ENCODE results near the gene LHX6. TPM values are rescaled to one million over a fixed set of nuclear protein-coding genes. Genes with fewer than 3 reads are reported as not detected.

Gene LHX6
- total and polyA plus RNA-seq, 2 of the 13 experiments (the other 11 are each of a cell fraction or from before 2014, with no cell fraction given): 1.1 to 1.3 TPM

DNA sequence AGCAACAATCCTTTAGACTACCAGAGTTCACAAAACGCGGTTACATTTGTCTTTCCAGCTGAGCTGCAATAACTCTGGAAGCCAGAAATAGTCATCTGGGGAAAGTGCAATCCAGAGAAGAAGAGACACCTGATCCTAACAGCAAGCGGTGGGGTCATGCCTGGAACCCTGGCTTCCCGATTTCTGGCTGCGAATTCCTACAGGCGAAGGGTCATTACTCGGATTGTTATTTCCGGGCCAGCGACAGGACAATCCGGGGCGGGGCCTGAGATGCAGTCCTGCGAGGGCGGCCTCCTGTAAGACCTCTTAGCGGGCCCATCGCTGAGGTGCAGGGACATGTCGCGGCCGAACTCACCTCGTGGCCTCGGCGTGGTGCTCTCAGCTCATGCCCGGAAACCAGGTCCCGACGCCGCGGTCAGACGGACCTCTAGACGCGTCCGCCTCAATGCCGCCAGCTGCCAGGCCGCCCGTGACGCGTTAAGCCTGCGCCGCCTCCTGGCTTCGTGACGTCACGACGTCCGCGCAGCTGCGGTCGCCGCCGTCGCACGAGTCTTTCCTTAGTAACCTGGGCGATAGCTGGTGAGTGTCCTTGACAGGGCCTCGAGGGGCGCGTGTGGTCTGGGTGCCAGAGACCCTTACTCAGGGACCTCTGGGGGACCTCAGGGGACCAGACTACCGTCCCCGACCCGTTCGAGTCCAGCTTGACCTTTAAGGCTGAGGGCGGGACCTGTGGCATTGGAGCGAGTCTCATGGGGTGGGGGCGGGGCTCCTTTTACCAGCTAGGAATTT lies 35.8 kb upstream of the LHX6 start, which contains the start of the genes MRRF and RBM18 (continued):
- no peak for TF ChIP-seq PRDM15 (CRISPR knock-in tag; IDR thresholded peaks at IDR 0.05)
- TF ChIP-seq ZNF703 (CRISPR knock-in tag; IDR thresholded peaks at IDR 0.05; ENCODE audit: borderline replicate concordance): peak; percentile 80; the same call in 1 of the 2 replicates
- TF ChIP-seq ZNF740 (CRISPR knock-in tag; IDR thresholded peaks at IDR 0.05): no peak
- no peak for TF ChIP-seq ZNF713 (CRISPR knock-in tag; IDR thresholded peaks at IDR 0.05)
- TF ChIP-seq KDM5B (CRISPR knock-in tag; IDR thresholded peaks at IDR 0.05; ENCODE audit: borderline replicate concordance): peak; percentile 100
- TF ChIP-seq ZNF83 (CRISPR knock-in tag; IDR thresholded peaks at IDR 0.05; ENCODE audit: borderline replicate concordance): peak; percentile 90
- no peak for TF ChIP-seq THRA (CRISPR knock-in tag; IDR thresholded peaks at IDR 0.05; ENCODE audit: borderline replicate concordance)
- no peak for TF ChIP-seq NFIC (IDR thresholded peaks at IDR 0.05; ENCODE audit: low read length)
- TF ChIP-seq BRCA1 (CRISPR knock-in tag; IDR thresholded peaks at IDR 0.05): peak; percentile 93; the same call in 1 of the 2 replicates
- no peak for TF ChIP-seq MAFF (IDR thresholded peaks at IDR 0.05; ENCODE audit: low read depth, low read length)
- TF ChIP-seq TSC22D2 (CRISPR knock-in tag; IDR thresholded peaks at IDR 0.05; ENCODE audit: borderline replicate concordance): peak; percentile 97
- no peak for TF ChIP-seq EZH2 (conservative IDR thresholded peaks at IDR 0.05; ENCODE audit: low read depth, low read length)
- TF ChIP-seq RCOR2 (CRISPR knock-in tag; IDR thresholded peaks at IDR 0.05): no peak; the same call in 1 of the 2 replicates
- TF ChIP-seq HCFC1 (IDR thresholded peaks at IDR 0.05; ENCODE audit: low read depth, low read length): peak; percentile 63
- TF ChIP-seq POLR2AphosphoS2 (IDR thresholded peaks at IDR 0.05; ENCODE audit: low read depth, low read length): no peak
- TF ChIP-seq AHR (CRISPR knock-in tag; IDR thresholded peaks at IDR 0.05): peak; percentile 85; the same call in 1 of the 2 replicates
- peak; percentile 95; the same call in 1 of the 2 replicates for TF ChIP-seq ZNF124 (CRISPR knock-in tag; IDR thresholded peaks at IDR 0.05)
- TF ChIP-seq, protein P1, sequence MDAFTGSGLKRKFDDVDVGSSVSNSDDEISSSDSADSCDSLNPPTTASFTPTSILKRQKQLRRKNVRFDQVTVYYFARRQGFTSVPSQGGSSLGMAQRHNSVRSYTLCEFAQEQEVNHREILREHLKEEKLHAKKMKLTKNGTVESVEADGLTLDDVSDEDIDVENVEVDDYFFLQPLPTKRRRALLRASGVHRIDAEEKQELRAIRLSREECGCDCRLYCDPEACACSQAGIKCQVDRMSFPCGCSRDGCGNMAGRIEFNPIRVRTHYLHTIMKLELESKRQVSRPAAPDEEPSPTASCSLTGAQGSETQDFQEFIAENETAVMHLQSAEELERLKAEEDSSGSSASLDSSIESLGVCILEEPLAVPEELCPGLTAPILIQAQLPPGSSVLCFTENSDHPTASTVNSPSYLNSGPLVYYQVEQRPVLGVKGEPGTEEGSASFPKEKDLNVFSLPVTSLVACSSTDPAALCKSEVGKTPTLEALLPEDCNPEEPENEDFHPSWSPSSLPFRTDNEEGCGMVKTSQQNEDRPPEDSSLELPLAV (CRISPR knock-in tag; conservative IDR thresholded peaks at IDR 0.05; ENCODE audit: low read depth): no peak
- TF ChIP-seq ZMYM2 (CRISPR knock-in tag; IDR thresholded peaks at IDR 0.05): no peak
- peak; percentile 91 for TF ChIP-seq ZNF564 (CRISPR knock-in tag; IDR thresholded peaks at IDR 0.05)
- TF ChIP-seq ZKSCAN1 (IDR thresholded peaks at IDR 0.05; ENCODE audit: low read length): no peak
- TF ChIP-seq, protein P2, sequence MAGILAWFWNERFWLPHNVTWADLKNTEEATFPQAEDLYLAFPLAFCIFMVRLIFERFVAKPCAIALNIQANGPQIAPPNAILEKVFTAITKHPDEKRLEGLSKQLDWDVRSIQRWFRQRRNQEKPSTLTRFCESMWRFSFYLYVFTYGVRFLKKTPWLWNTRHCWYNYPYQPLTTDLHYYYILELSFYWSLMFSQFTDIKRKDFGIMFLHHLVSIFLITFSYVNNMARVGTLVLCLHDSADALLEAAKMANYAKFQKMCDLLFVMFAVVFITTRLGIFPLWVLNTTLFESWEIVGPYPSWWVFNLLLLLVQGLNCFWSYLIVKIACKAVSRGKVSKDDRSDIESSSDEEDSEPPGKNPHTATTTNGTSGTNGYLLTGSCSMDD (CRISPR knock-in tag; IDR thresholded peaks at IDR 0.05): no peak
- TF ChIP-seq ARNTL (CRISPR knock-in tag; IDR thresholded peaks at IDR 0.05): peak; percentile 68

Measured in HepG2 (cell line).